ENCODE results near the gene CTIF.
A peak's percentile ranks its signal among the peaks of the same experiment; 100 is the strongest.

CTIF gene

GRCh38 chr18:48753691-48754090, 214.9 kb downstream of the CTIF start:
- DNase-seq (ENCODE audit: low spot score) = no peak

- DNase-seq (ENCODE audit: low spot score) = no peak
These were observed 215.7 kb downstream of the CTIF start for GRCh38 chr18:48754559-48754958.

- DNase-seq (ENCODE audit: low spot score) = no peak
These were observed 216.2 kb downstream of the CTIF start for GRCh38 chr18:48754993-48755473.

- no peak for DNase-seq (ENCODE audit: low spot score)
These were observed 217.8 kb downstream of the CTIF start for GRCh38 chr18:48756511-48757226.

GRCh38 chr18:48757367-48757766, 218.5 kb downstream of the CTIF start:
- no peak for DNase-seq (ENCODE audit: low spot score)

GRCh38 chr18:48757906-48758305, 219.1 kb downstream of the CTIF start:
- DNase-seq (ENCODE audit: low spot score) = no peak

- no peak for DNase-seq (ENCODE audit: low spot score)
These were observed 222.8 kb downstream of the CTIF start for GRCh38 chr18:48761582-48761981.

GRCh38 chr18:48762022-48762421, 223.2 kb downstream of the CTIF start:
- DNase-seq (ENCODE audit: low spot score) = no peak

GRCh38 chr18:48762836-48763718, 224.2 kb downstream of the CTIF start:
- no peak for DNase-seq (ENCODE audit: low spot score)

GRCh38 chr18:48763719-48764100, 224.9 kb downstream of the CTIF start:
- DNase-seq (ENCODE audit: low spot score) = no peak

- DNase-seq (ENCODE audit: low spot score) = no peak
These were observed 226.2 kb downstream of the CTIF start for GRCh38 chr18:48765053-48765452.

GRCh38 chr18:48766026-48766425, 227.2 kb downstream of the CTIF start:
- peak; percentile 35 for DNase-seq (ENCODE audit: low spot score)

GRCh38 chr18:48766487-48766886, 227.7 kb downstream of the CTIF start:
- no peak for DNase-seq (ENCODE audit: low spot score)

- DNase-seq (ENCODE audit: low spot score) = peak; percentile 45
These were observed 228.4 kb downstream of the CTIF start for GRCh38 chr18:48767090-48767690.

GRCh38 chr18:48769006-48769636, 230.3 kb downstream of the CTIF start:
- DNase-seq (ENCODE audit: low spot score) = no peak

- no peak for DNase-seq (ENCODE audit: low spot score)
These were observed 231.4 kb downstream of the CTIF start for GRCh38 chr18:48770243-48770642.

GRCh38 chr18:48771641-48772375, 233.0 kb downstream of the CTIF start:
- no peak for DNase-seq (ENCODE audit: low spot score)

GRCh38 chr18:48772457-48772856, 233.6 kb downstream of the CTIF start:
- DNase-seq (ENCODE audit: low spot score) = no peak

- DNase-seq (ENCODE audit: low spot score) = no peak
These were observed 235.0 kb downstream of the CTIF start for GRCh38 chr18:48773821-48774220.

- no peak for DNase-seq (ENCODE audit: low spot score)
These were observed 236.1 kb downstream of the CTIF start for GRCh38 chr18:48774941-48775340.

GRCh38 chr18:48775372-48776155, 236.7 kb downstream of the CTIF start:
- DNase-seq (ENCODE audit: low spot score) = no peak

All from hepatic stellate cell (primary cell).